Measurements from ENCODE around the gene QARS1.

Gene QARS1

DNA sequence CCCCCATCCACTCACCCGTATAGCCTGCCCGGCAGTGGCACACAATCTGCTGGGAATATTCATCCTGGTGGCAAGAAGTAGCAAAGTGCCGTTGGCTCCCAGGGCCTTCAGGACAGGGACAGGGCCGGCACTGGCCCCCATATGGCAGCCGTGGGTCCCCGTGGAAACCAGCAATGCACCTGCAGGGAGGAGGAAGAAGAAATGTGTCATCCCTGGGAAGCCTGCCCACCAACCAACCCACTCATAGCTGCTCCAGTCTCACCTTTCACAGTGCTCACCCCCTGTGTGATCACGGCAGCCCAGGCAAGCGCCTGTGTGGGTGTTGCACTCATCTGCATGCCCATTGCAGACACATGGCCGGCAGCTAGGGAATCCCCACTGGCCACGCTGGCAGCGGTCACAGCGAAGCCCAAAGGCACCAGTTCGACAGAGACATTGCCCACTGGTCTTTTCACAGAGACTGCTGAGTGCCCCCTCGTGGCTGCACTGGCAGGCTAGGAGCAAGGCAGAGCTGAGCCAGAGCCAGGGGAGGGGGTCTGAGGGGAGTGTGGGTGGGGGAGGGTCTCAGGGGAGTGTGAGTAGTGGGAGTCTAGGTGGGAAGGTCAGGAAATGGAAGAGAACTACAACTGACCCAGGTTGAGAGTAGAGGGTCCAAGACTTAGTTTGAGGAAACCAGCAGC is 20.6 kb upstream of the QARS1 start:
- TF ChIP-seq GATA3 (IDR thresholded peaks at IDR 0.05; ENCODE audit: low read depth, low read length) (no peak), GATA2 (IDR thresholded peaks at IDR 0.05; ENCODE audit: low read depth, low read length) (no peak)

DNA sequence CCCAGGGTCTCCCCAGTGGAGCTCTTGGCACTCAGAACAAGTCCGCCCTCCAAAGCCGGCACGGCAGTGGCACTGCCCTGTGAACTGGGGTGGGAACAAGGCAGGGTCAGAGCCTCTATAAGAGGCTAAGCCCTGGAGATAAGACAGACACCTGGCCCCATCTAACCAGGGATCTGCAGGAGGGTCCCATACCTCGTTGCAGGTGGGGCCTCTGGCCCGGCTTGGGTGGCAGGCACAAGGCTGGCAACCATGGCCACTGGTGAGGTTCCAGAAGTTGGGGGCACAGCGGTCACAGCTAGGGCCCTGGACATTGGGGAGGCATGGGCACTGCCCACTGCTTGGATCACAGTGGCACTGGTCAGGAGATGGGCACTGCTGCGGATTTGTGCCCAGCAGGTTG is 19.6 kb upstream of the QARS1 start:
- no peak for TF ChIP-seq GATA3 (IDR thresholded peaks at IDR 0.05; ENCODE audit: low read depth, low read length)
- no peak for TF ChIP-seq GATA2 (IDR thresholded peaks at IDR 0.05; ENCODE audit: low read depth, low read length)

DNA sequence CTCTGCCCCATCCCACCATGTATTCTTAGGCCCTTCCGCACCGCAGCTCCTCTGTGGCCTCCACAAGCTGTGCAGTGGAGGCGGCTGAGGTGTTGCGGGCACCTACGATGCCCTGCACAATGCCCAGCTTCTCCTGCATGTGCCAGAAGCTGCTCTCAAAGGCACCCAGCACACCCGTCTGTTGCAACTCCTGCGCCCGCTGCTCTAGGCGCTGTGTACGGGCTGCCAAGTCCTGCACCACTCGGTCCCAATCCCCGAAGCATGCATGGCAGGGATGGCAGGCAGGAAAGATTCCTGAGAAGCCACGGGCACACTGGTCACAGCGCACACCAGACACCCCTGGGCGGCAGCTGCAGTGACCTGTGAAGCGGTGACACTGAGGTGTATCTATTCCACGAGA is 19.1 kb upstream of the QARS1 start:
- TF ChIP-seq GATA2 (IDR thresholded peaks at IDR 0.05; ENCODE audit: low read depth, low read length): no peak
- no peak for TF ChIP-seq GATA3 (IDR thresholded peaks at IDR 0.05; ENCODE audit: low read depth, low read length)

DNA sequence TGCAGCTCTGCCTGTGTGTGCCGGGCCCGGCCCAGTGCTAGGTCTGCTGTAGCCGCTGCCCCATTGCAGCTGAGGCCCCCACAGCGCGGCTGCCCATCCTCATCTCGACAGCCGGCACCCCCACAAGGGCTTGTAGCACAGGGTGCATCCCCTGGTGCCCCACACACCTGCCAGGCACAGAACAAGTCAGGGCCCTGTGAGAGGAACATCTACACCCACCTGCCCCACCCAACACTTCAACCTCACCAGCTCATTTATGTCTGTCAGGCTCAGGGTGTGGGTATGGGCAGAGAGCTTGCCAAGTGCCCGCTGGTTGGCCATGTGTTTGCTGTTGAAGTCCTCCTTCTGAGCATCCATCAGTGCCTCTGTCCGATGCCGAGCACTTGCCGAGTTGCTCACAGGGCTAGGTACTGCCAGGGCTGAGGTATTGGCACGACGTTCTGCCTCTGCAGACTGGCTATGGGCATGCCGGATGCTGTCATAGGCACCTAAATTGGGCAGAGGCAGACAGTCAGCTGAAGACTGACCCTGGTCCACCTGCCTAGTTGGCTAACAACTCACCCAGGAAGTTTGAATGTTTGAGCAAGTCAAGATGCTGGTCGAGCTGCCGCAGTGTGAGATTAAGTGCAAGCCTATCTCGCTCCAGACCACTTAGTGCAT is 18.5 kb upstream of the QARS1 start:
- TF ChIP-seq GATA2 (IDR thresholded peaks at IDR 0.05; ENCODE audit: low read depth, low read length) (no peak), GATA3 (IDR thresholded peaks at IDR 0.05; ENCODE audit: low read depth, low read length) (no peak)

- TF ChIP-seq GATA3 (IDR thresholded peaks at IDR 0.05; ENCODE audit: low read depth, low read length): no peak
- TF ChIP-seq GATA2 (IDR thresholded peaks at IDR 0.05; ENCODE audit: low read depth, low read length): no peak
Measured at GRCh38 chr3:49122451-49122850, 17.9 kb upstream of the QARS1 start.

GRCh38 chr3:49122022-49122421 is 17.5 kb upstream of the QARS1 start:
- TF ChIP-seq GATA3 (IDR thresholded peaks at IDR 0.05; ENCODE audit: low read depth, low read length): no peak
- no peak for TF ChIP-seq GATA2 (IDR thresholded peaks at IDR 0.05; ENCODE audit: low read depth, low read length)

- TF ChIP-seq GATA2 (IDR thresholded peaks at IDR 0.05; ENCODE audit: low read depth, low read length): no peak
- TF ChIP-seq GATA3 (IDR thresholded peaks at IDR 0.05; ENCODE audit: low read depth, low read length): no peak
Measured at GRCh38 chr3:49121132-49121736, 16.7 kb upstream of the QARS1 start.

GRCh38 chr3:49120438-49121131 is 16.0 kb upstream of the QARS1 start, which contains the start of gene USP19:
Gene USP19, minus strand, starts transcription at chr3:49120823. Its CDS starts 1,678 bp downstream, at chr3:49119145.
- TF ChIP-seq GATA3 (IDR thresholded peaks at IDR 0.05; ENCODE audit: low read depth, low read length): no peak
- no peak for TF ChIP-seq GATA2 (IDR thresholded peaks at IDR 0.05; ENCODE audit: low read depth, low read length)

GRCh38 chr3:49120096-49120437 is 15.5 kb upstream of the QARS1 start:
- TF ChIP-seq GATA3 (IDR thresholded peaks at IDR 0.05; ENCODE audit: low read depth, low read length) (no peak), GATA2 (IDR thresholded peaks at IDR 0.05; ENCODE audit: low read depth, low read length) (no peak)

GRCh38 chr3:49119439-49119838 is 14.9 kb upstream of the QARS1 start:
- TF ChIP-seq GATA2 (IDR thresholded peaks at IDR 0.05; ENCODE audit: low read depth, low read length): no peak
- no peak for TF ChIP-seq GATA3 (IDR thresholded peaks at IDR 0.05; ENCODE audit: low read depth, low read length)

DNA sequence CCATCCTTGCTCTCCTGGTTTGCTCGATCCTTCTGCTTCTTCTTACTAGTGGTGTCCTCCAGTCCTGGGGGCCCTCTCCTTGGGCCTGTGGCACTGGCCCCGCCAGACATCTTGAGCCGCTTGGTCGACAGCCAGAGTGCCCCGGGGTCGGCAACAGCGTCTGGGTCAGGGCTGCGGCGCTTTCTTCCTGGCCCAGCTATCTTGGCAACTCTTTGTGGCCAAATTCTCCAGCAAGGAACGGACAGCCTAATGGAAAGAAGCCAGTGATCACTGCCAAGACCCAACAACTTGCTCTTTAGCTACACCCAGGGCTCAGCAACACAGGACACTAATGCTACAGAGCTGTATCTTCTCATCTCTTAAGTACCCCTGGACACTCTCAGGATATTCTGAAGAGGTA is 14.5 kb upstream of the QARS1 start:
- no peak for TF ChIP-seq GATA3 (IDR thresholded peaks at IDR 0.05; ENCODE audit: low read depth, low read length)
- no peak for TF ChIP-seq GATA2 (IDR thresholded peaks at IDR 0.05; ENCODE audit: low read depth, low read length)

DNA sequence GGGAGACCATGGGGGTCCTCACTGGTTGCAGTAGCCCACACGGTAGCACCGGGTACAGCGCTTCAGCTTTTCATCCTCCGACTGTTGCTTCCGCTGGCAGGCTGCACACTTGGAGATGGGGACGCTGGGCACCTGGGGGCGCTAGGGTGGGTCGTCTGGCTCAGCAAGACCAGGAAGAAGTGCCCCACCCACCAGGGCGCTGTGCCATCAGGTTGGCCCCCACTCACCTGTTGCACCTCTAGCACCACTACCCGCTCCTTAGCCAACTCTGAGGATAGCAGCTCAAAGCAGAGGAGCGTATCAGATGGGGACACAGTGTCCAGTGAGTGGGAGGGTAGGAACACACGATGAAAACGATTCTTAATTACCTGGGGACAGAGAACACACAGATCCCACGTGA is 7.7 kb upstream of the QARS1 start:
- no peak for TF ChIP-seq GATA2 (IDR thresholded peaks at IDR 0.05; ENCODE audit: low read depth, low read length)
- no peak for TF ChIP-seq GATA3 (IDR thresholded peaks at IDR 0.05; ENCODE audit: low read depth, low read length)

DNA sequence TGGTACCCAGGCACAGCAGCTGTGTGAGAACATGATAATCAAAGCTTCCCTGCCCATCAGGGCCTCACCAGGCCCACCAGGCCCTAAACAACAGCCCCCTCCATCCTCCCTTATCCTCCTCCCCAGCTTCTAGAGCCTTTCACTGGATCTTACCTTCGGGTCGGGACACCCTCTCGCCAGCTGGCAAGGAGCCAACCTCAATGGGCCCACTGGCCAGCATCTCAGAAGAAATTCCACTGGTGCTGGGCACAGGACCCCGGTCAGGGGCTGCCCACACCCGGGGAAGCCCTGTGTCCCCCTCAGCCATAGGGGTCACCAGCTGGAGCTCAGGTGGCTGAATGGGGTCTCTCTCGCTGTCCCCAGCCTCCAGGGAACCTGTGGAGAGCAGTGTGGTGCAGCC is 6.8 kb upstream of the QARS1 start:
- TF ChIP-seq GATA2 (IDR thresholded peaks at IDR 0.05; ENCODE audit: low read depth, low read length) (no peak), GATA3 (IDR thresholded peaks at IDR 0.05; ENCODE audit: low read depth, low read length) (no peak)

DNA sequence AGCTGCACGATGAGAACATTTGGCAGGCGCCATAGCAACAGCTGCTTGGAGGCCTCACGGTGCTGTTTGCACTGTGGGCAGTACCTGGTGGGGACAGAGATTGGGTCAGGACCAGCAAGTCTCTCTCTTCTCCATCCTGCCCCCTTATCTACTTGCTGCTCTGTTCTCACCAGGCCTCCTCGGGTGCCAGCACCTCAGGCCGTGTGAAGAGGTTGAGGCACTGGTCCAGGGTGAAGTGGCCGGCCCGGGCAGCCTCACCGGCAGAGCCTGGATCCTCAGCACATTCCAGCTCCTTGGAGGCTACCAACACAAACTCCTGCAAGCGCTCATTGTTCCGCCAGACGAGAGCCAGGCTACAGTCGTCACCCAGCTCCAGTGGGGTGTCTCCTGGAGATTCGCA is 6.2 kb upstream of the QARS1 start:
- TF ChIP-seq GATA3 (IDR thresholded peaks at IDR 0.05; ENCODE audit: low read depth, low read length) (no peak), GATA2 (IDR thresholded peaks at IDR 0.05; ENCODE audit: low read depth, low read length) (no peak)

Measured in SH-SY5Y (cell line).